ENCODE data around the gene CENPA. TPM values are rescaled to one million over a fixed set of nuclear protein-coding genes. Genes with fewer than 3 reads are reported as not detected.

CENPA gene
- total RNA-seq, 1 experiment from 2014 or later, result 38.4 TPM

- no peaks in the 10 kb centered on the region for H3K9me3 Mint-ChIP-seq (ENCODE audit: unreplicated experiment)
- Histone ChIP-seq H3K9me3 (no peaks in the 10 kb centered on the region), H3K27me3 (replicated peaks; ENCODE audit: control insufficient read depth, insufficient read depth, low read length) (no peaks in the 10 kb centered on the region), H3K36me3 (ENCODE audit: control insufficient read depth, insufficient read depth, low read length) (no peaks in the 10 kb centered on the region), H3K4me3 (ENCODE audit: low read depth, low read length) (no peak overlapping the region), H3K4me1 (no peaks in the 10 kb centered on the region)
- DNase-seq, result peak in 1 of 2 experiments; percentile 16
- ChIA-PET POLR2A (no interaction called here), CTCF (no interaction called here)
- BruUV-seq (replicated peaks), result no TSS peak
- H3K27me3 Mint-ChIP-seq (ENCODE audit: insufficient read depth, unreplicated experiment), result peaks cover 3% of the 10 kb centered on the region
- intact Hi-C loops (cut with micrococcal nuclease; ENCODE audit: unreplicated experiment), result no loop called here
- no peak overlapping the region for H3K4me3 Mint-ChIP-seq (ENCODE audit: unreplicated experiment)
- no peaks in the 10 kb centered on the region for H3K4me1 Mint-ChIP-seq (ENCODE audit: low read depth, unreplicated experiment)
- H3K36me3 Mint-ChIP-seq (ENCODE audit: insufficient read depth, unreplicated experiment), result no peaks in the 10 kb centered on the region
- no peak overlapping the region for H3K27ac Mint-ChIP-seq (ENCODE audit: unreplicated experiment)
- TF ChIP-seq CTCF (IDR thresholded peaks at IDR 0.05; ENCODE audit: insufficient read depth in 1 of 2, low read depth in 1 of 2, low read length in 1 of 2, severe bottlenecking in 1 of 2, unreplicated experiment in 1 of 2), result no peak
Observed at GRCh38 chr2:26807788-26808460, 22.1 kb downstream of the CENPA start.

- no peak for DNase-seq
- H3K36me3 ChIP-seq (ENCODE audit: control insufficient read depth, insufficient read depth, low read length), result no peaks in the 10 kb centered on the region
- no peaks in the 10 kb centered on the region for H3K27me3 ChIP-seq (replicated peaks; ENCODE audit: control insufficient read depth, insufficient read depth, low read length)
- Mint-ChIP-seq H3K4me1 (ENCODE audit: low read depth, unreplicated experiment) (no peaks in the 10 kb centered on the region), H3K9me3 (ENCODE audit: unreplicated experiment) (no peaks in the 10 kb centered on the region), H3K27ac (ENCODE audit: unreplicated experiment) (no peak overlapping the region), H3K36me3 (ENCODE audit: insufficient read depth, unreplicated experiment) (no peaks in the 10 kb centered on the region), H3K27me3 (ENCODE audit: insufficient read depth, unreplicated experiment) (peaks cover 3% of the 10 kb centered on the region), H3K4me3 (ENCODE audit: unreplicated experiment) (no peak overlapping the region)
- CTCF ChIA-PET, result no interaction called here
- H3K9me3 ChIP-seq, result no peaks in the 10 kb centered on the region
- intact Hi-C loops (cut with micrococcal nuclease; ENCODE audit: unreplicated experiment), result no loop called here
- TF ChIP-seq CTCF (IDR thresholded peaks at IDR 0.05; ENCODE audit: insufficient read depth in 1 of 2, low read depth in 1 of 2, low read length in 1 of 2, severe bottlenecking in 1 of 2, unreplicated experiment in 1 of 2), result no peak
- POLR2A ChIA-PET, result no interaction called here
- no TSS peak for BruUV-seq (replicated peaks)
- H3K4me3 ChIP-seq (ENCODE audit: low read depth, low read length), result no peak overlapping the region
- no peaks in the 10 kb centered on the region for H3K4me1 ChIP-seq
Observed at GRCh38 chr2:26809211-26809610, 23.4 kb downstream of the CENPA start.

GRCh38 chr2:26809876-26810577 is 24.2 kb downstream of the CENPA start:
- CTCF ChIA-PET, result no interaction called here
- POLR2A ChIA-PET, result no interaction called here
- BruUV-seq (replicated peaks), result no TSS peak

More at GRCh38 chr2:26809876-26810577, 24.2 kb downstream of the CENPA start:
- intact Hi-C loops (cut with micrococcal nuclease; ENCODE audit: unreplicated experiment), result no loop called here
- TF ChIP-seq CTCF (IDR thresholded peaks at IDR 0.05; ENCODE audit: insufficient read depth in 1 of 2, low read depth in 1 of 2, low read length in 1 of 2, severe bottlenecking in 1 of 2, unreplicated experiment in 1 of 2), result no peak
- Mint-ChIP-seq H3K27me3 (ENCODE audit: insufficient read depth, unreplicated experiment) (peaks cover 3% of the 10 kb centered on the region), H3K4me3 (ENCODE audit: unreplicated experiment) (no peak overlapping the region), H3K4me1 (ENCODE audit: low read depth, unreplicated experiment) (no peaks in the 10 kb centered on the region), H3K36me3 (ENCODE audit: insufficient read depth, unreplicated experiment) (no peaks in the 10 kb centered on the region), H3K9me3 (ENCODE audit: unreplicated experiment) (no peaks in the 10 kb centered on the region), H3K27ac (ENCODE audit: unreplicated experiment) (no peak overlapping the region)
- H3K36me3 ChIP-seq (ENCODE audit: control insufficient read depth, insufficient read depth, low read length), result no peaks in the 10 kb centered on the region
- no peak overlapping the region for H3K4me3 ChIP-seq (ENCODE audit: low read depth, low read length)
- no peaks in the 10 kb centered on the region for H3K4me1 ChIP-seq
- no peaks in the 10 kb centered on the region for H3K9me3 ChIP-seq
- H3K27me3 ChIP-seq (replicated peaks; ENCODE audit: control insufficient read depth, insufficient read depth, low read length), result no peaks in the 10 kb centered on the region
- DNase-seq, result no peak
